Uterus (tissue), 4 donors: Measurements from ENCODE around the gene CDK5R2. TPM values are rescaled to one million over a fixed set of nuclear protein-coding genes. Genes with fewer than 3 reads are reported as not detected.
A peak's percentile ranks its signal among the peaks of the same experiment; 100 is the strongest.

Experiments
- DNase-seq, 2 donors: peaks; one replicate each; pipeline ENCODE4 v3.0.0-alpha.2; 2019 to 2020
- H3K27ac ChIP-seq, 2 donors: fragments of 200-600 bp; sonication (generic); 1 replicate in 1 of 2; 2 replicates in 1 of 2; pipeline ENCODE4 v1.5.1; 2016 to 2018
- H3K27me3 ChIP-seq, 2 donors: fragments of 200-600 bp; sonication (generic); one replicate each; pipeline ENCODE4 v1.5.1; 2018 to 2019; ENCODE audit warnings: control low read depth in 1 of 2
- H3K36me3 ChIP-seq, 2 donors: fragments of 200-600 bp; sonication (generic); one replicate each; pipeline ENCODE4 v1.5.1; 2019; ENCODE audit warnings: control low read depth in 1 of 2
- H3K4me1 ChIP-seq, 2 donors: fragments of 200-600 bp; sonication (generic); one replicate each; pipeline ENCODE4 v1.5.1; 2018 to 2019; ENCODE audit warnings: control low read depth in 1 of 2
- H3K4me3 ChIP-seq, 2 donors: fragments of 200-600 bp; sonication (generic); 1 replicate in 1 of 2; 2 replicates in 1 of 2; pipeline ENCODE4 v1.5.1; 2018 to 2019; ENCODE audit warnings: mild to moderate bottlenecking in 1 of 2
- H3K9me3 ChIP-seq, 2 donors: fragments of 200-600 bp; sonication (generic); one replicate each; pipeline ENCODE4 v1.5.1; 2019; ENCODE audit warnings: control low read depth in 1 of 2
- POLR2A ChIP-seq, 2 donors: fragments of 450-650 bp; IDR thresholded peaks; one replicate each; pipeline ENCODE4 v1.6.1; 2016; ENCODE audit warnings: antibody characterized with exemption in 2 of 2, mild to moderate bottlenecking in 1 of 2, moderate library complexity in 1 of 2
- intact Hi-C: fragments of 100-400 bp; cut with DNase I; formaldehyde crosslinking; loops from one replicate; pipeline ENCODE4 v1.15.1; 2023; ENCODE audit warnings: low total_unique reads
- total RNA-seq, 4 donors: library from RNA; depleted of rRNA in 3 of 4; stranded (reverse); fragments of >200 nt in 3 of 4; gene quantifications; one replicate each; pipeline versions ENCODE4 v1.1.0 to v1.2.4, GENCODE V29; 2014 to 2023
- TF ChIP-seq, protein P1 (sequence below), 4 experiments: fragments of 200-600 bp in 2 of 4; fragments of 450-650 bp in 2 of 4; sonication (generic) in 2 of 4; IDR thresholded peaks; one replicate each; pipeline ENCODE4 v1.5.1; 2016 to 2019; ENCODE audit warnings: antibody characterized with exemption in 4 of 4, mild to moderate bottlenecking in 2 of 4, moderate library complexity in 1 of 4
- donor health status: DM: yes; HTN: yes; CAD: no.

The CDK5R2 gene
- total RNA-seq, 4 donors from 2014 or later: not detected

- no peak for DNase-seq
- H3K36me3 ChIP-seq: no peaks in the 10 kb centered on the region
- TF ChIP-seq, protein P1, sequence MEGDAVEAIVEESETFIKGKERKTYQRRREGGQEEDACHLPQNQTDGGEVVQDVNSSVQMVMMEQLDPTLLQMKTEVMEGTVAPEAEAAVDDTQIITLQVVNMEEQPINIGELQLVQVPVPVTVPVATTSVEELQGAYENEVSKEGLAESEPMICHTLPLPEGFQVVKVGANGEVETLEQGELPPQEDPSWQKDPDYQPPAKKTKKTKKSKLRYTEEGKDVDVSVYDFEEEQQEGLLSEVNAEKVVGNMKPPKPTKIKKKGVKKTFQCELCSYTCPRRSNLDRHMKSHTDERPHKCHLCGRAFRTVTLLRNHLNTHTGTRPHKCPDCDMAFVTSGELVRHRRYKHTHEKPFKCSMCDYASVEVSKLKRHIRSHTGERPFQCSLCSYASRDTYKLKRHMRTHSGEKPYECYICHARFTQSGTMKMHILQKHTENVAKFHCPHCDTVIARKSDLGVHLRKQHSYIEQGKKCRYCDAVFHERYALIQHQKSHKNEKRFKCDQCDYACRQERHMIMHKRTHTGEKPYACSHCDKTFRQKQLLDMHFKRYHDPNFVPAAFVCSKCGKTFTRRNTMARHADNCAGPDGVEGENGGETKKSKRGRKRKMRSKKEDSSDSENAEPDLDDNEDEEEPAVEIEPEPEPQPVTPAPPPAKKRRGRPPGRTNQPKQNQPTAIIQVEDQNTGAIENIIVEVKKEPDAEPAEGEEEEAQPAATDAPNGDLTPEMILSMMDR (IDR thresholded peaks at IDR 0.05): no peak
- TF ChIP-seq POLR2A (IDR thresholded peaks at IDR 0.05): no peak
- peaks cover 0 to 2% of the 10 kb centered on the region in 2 donors for H3K27me3 ChIP-seq
- intact Hi-C loops: no loop called here
- H3K27ac ChIP-seq: no peak overlapping the region
- no peak overlapping the region for H3K4me3 ChIP-seq
- no peaks in the 10 kb centered on the region for H3K9me3 ChIP-seq
- H3K4me1 ChIP-seq: no peaks in the 10 kb centered on the region
Observed at GRCh38 chr2:218970894-218971293, 11.4 kb downstream of the CDK5R2 start.

GRCh38 chr2:218975060-218975777 lies 15.8 kb downstream of the CDK5R2 start:
- Histone ChIP-seq H3K27me3 (peaks cover 0 to 12% of the 10 kb centered on the region in 2 donors), H3K9me3 (no peaks in the 10 kb centered on the region), H3K4me3 (no peak overlapping the region), H3K4me1 (no peaks in the 10 kb centered on the region), H3K27ac (no peak overlapping the region), H3K36me3 (no peaks in the 10 kb centered on the region)
- TF ChIP-seq POLR2A (IDR thresholded peaks at IDR 0.05): no peak
- TF ChIP-seq, protein P1 (IDR thresholded peaks at IDR 0.05): no peak
- no peak for DNase-seq
- intact Hi-C loops: no loop called here

GRCh38 chr2:218979846-218980734 lies 20.6 kb downstream of the CDK5R2 start:
- peak; percentile 67 to 80 for DNase-seq
- Histone ChIP-seq H3K4me1 (peaks cover 0 to 25% of the 10 kb centered on the region in 2 donors), H3K27ac (no peak overlapping the region), H3K27me3 (peaks cover 13 to 51% of the 10 kb centered on the region in 2 donors), H3K9me3 (no peaks in the 10 kb centered on the region), H3K4me3 (no peak overlapping the region), H3K36me3 (no peaks in the 10 kb centered on the region)
- no peak for TF ChIP-seq POLR2A (IDR thresholded peaks at IDR 0.05)
- TF ChIP-seq, protein P1 (IDR thresholded peaks at IDR 0.05): peak; percentile 76 to 87 (median 80)
- intact Hi-C loops: no loop called here

DNA sequence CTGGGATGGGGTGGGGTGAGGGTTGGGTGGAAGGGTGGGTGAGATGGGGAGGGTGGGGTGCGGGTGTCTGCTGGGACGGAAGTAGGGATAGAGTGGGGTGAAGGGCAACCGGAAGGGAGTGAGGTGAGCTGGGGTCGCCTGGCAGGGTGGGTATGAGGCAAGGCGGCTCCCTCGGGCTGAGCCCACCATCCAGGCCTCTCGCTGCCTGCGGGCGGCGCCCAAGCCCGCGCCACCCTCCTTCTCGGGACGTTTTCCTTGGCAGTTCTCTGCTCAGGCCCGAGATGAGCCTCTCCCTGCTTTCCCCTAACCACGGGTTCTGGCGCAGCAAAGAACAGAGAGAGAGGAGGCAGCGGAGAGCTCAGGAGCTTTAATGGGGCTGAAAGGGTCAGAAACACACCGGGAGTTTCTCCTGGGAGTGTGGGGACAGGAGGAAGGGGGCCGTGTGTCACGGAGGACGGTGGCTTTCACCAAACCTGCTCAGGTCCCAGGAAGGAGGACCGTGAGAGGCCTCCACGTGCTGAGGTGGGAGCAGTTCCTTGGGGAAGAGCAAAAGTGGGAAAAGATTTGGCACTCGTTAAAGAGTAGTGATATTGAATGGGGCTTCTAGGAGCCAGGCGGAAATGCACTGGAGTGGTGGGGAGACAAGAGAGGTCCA lies 21.4 kb downstream of the CDK5R2 start:
- TF ChIP-seq POLR2A (IDR thresholded peaks at IDR 0.05): no peak
- TF ChIP-seq, protein P1 (IDR thresholded peaks at IDR 0.05): no peak
- intact Hi-C loops: no loop called here
- no peaks in the 10 kb centered on the region for H3K36me3 ChIP-seq
- peaks cover 21 to 57% of the 10 kb centered on the region in 2 donors for H3K27me3 ChIP-seq
- H3K27ac ChIP-seq: no peak overlapping the region
- H3K4me3 ChIP-seq: peak overlapping the region in 1 of 2 donors; percentile 22
- no peak for DNase-seq
- no peaks in the 10 kb centered on the region for H3K9me3 ChIP-seq
- peaks cover 0 to 29% of the 10 kb centered on the region in 2 donors for H3K4me1 ChIP-seq
